Ascending aorta (tissue), 2 donors: ENCODE results near the gene TECPR2. TPM values are rescaled to one million over a fixed set of nuclear protein-coding genes. Genes with fewer than 3 reads are reported as not detected.

ENCODE experiments used
- DNase-seq, 2 donors: peaks; one replicate each; pipeline ENCODE4 v3.0.0-alpha.2; 2019; ENCODE audit warnings: low spot score in 2 of 2
- H3K27ac ChIP-seq, 2 donors: fragments of 200-600 bp; sonication (generic); one replicate each; pipeline ENCODE4 v1.5.1; 2016 to 2017; ENCODE audit warnings: mild to moderate bottlenecking in 1 of 2
- H3K27me3 ChIP-seq: fragments of 200-600 bp; sonication (generic); one replicate; pipeline ENCODE4 v1.5.1; 2017
- H3K36me3 ChIP-seq, 2 donors: fragments of 200-600 bp; sonication (generic); one replicate each; pipeline ENCODE4 v1.5.1; 2016
- H3K4me1 ChIP-seq, 2 donors: fragments of 200-600 bp; sonication (generic); one replicate each; pipeline ENCODE4 v1.5.1; 2016 to 2017; ENCODE audit warnings: mild to moderate bottlenecking in 1 of 2
- H3K4me3 ChIP-seq, 2 donors: fragments of 200-600 bp; sonication (generic); one replicate each; pipeline ENCODE4 v1.5.1; 2016 to 2017; ENCODE audit warnings: mild to moderate bottlenecking in 1 of 2
- H3K9me3 ChIP-seq, 2 donors: fragments of 200-600 bp; sonication (generic); one replicate each; pipeline ENCODE4 v1.5.1; 2016
- CTCF ChIP-seq, 3 experiments: fragments of 200-600 bp in 2 of 3; fragments of 450-650 bp in 1 of 3; sonication (generic) in 2 of 3; IDR thresholded peaks; one replicate each; pipeline ENCODE4 v1.5.1; 2016 to 2019; ENCODE audit warnings: antibody characterized with exemption in 3 of 3, mild to moderate bottlenecking in 1 of 3, moderate library complexity in 1 of 3
- intact Hi-C: fragments of 100-400 bp; cut with DNase I; formaldehyde crosslinking; loops from one replicate; pipeline ENCODE4 v1.15.1; 2023
- total RNA-seq: library from RNA; depleted of rRNA; stranded (reverse); fragments of >200 nt; gene quantifications from one replicate; pipeline ENCODE4 v1.1.0, GENCODE V29; 2016

The TECPR2 gene
- total RNA-seq, 1 donor from 2014 or later: 27.0 TPM

DNA sequence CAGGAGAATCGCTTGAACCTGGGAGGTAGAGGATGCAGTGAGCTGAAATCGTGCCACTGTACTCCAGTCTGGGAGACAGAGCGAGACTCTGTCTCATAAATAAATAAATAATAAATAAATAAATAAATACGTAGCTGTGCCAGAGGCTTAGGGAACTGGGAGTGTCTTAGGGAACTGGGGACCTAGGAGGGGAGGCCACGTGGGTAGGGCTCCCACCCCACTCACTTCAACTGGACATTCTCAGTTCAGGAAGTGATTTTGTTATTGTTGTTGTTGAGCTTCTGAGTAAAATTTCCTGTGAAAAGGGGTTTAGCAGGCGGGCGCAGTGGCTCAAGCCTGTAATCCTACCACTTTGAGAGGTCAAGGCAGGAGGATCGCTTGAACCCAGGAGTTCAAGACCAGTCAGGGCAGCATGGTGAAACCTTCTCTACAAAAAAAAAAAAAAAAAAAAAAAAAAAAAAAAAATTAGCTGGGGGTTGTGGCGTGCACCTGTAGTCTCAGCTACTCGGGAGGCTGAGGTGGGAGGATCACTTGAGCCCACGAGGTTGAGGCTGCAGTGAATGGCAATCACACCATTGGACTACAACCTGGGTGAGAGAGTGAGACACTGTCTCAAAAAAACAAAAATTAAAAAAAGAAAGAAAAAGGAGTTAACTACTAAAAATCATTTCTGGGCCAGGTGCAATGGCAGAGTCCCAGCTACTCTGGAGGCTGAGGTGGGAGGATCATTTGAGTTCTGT lies 165.9 kb downstream of the TECPR2 start:
- Histone ChIP-seq H3K36me3 (no peaks in the 10 kb centered on the region), H3K9me3 (no peaks in the 10 kb centered on the region), H3K27me3 (no peaks in the 10 kb centered on the region), H3K4me3 (no peak overlapping the region), H3K4me1 (peaks cover 0 to 5% of the 10 kb centered on the region in 2 donors), H3K27ac (no peak overlapping the region)
- intact Hi-C loops: no loop called here
- no peak for DNase-seq
- TF ChIP-seq CTCF (IDR thresholded peaks at IDR 0.05): no peak

DNA sequence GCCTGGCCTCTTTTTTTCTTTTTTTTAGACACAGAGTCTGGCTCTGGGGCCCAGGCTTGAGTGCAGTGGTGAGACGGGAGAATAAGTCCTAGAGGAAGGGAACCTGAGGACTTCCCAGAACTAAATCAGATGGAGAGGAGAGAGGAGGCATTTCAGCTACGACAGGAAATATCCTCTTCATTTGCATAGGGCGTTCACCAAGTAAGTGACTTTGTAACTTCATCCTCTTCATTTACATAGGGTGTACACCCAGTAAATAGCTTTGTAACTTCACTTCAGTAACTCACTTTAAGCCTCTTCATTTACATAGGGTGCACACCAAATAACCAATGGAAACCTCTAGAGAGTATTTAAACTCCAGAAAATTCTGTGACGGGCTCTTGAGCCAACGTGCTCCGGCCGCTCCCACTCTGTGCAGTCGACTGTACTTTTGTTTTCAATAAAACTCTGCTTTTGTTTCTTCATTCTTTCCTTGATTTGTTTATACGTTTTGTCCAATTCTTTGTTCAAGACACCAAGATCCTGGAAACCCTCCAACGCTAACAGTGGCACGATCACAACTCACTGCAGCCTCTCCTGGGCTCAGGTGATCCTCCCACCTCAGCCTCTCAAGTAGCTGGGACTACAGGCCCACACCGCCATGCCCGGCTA lies 168.2 kb downstream of the TECPR2 start:
- Histone ChIP-seq H3K4me3 (no peak overlapping the region), H3K27me3 (no peaks in the 10 kb centered on the region), H3K4me1 (no peaks in the 10 kb centered on the region), H3K9me3 (no peaks in the 10 kb centered on the region), H3K27ac (no peak overlapping the region), H3K36me3 (no peaks in the 10 kb centered on the region)
- intact Hi-C loops: no loop called here
- no peak for TF ChIP-seq CTCF (IDR thresholded peaks at IDR 0.05)
- DNase-seq: no peak

- no peak for TF ChIP-seq CTCF (IDR thresholded peaks at IDR 0.05)
- intact Hi-C loops: no loop called here
- Histone ChIP-seq H3K4me1 (no peaks in the 10 kb centered on the region), H3K4me3 (no peak overlapping the region), H3K27ac (no peak overlapping the region), H3K9me3 (no peaks in the 10 kb centered on the region), H3K27me3 (no peaks in the 10 kb centered on the region), H3K36me3 (no peaks in the 10 kb centered on the region)
- DNase-seq: no peak
Observed at GRCh38 chr14:102532204-102532658, 169.5 kb downstream of the TECPR2 start.

DNA sequence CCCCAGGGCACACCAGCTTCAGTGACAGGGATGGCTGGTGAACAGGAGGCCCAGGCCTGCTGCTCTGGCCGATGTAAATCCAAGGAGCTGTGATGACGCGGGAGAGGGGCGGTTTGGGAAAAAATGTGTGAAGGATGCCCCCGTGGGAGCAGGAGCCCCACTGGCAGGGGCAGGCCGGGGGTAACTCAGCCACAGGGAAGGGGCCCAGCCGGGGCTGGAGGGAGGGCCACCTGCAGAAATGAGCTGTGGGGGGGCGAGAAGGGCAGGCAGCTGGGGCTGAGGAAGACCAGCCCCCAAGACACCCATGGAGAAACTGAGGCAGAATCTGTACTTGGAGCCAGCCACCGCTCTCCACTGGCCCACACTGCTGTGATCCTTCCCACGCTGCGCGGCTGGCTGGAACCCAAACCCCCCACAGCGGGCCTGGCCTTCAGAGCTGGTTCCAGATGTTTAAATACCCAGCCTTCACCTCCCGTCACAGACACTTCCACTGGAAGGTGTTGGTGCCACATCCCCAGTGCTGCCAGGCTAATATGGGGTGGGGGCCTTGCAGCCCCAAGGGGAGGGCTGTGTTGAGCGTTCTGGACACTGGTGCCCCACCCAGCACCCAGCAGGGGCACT lies 175.3 kb downstream of the TECPR2 start:
- intact Hi-C loops: no loop called here
- no peak overlapping the region for H3K4me3 ChIP-seq
- no peaks in the 10 kb centered on the region for H3K4me1 ChIP-seq
- no peak overlapping the region for H3K27ac ChIP-seq
- no peak for DNase-seq
- H3K27me3 ChIP-seq: peaks cover 3% of the 10 kb centered on the region
- TF ChIP-seq CTCF (IDR thresholded peaks at IDR 0.05): no peak
- H3K36me3 ChIP-seq: no peaks in the 10 kb centered on the region
- no peaks in the 10 kb centered on the region for H3K9me3 ChIP-seq

GRCh38 chr14:102538602-102539543 lies 176.1 kb downstream of the TECPR2 start:
- Histone ChIP-seq H3K36me3 (no peaks in the 10 kb centered on the region), H3K4me1 (no peaks in the 10 kb centered on the region), H3K27me3 (peaks cover 3% of the 10 kb centered on the region), H3K4me3 (no peak overlapping the region), H3K27ac (no peak overlapping the region), H3K9me3 (no peaks in the 10 kb centered on the region)
- no peak for TF ChIP-seq CTCF (IDR thresholded peaks at IDR 0.05)
- intact Hi-C loops: no loop called here
- no peak for DNase-seq
